H1 (cell line): ENCODE results near the gene GXYLT1. TPM values are rescaled to one million over a fixed set of nuclear protein-coding genes. Genes with fewer than 3 reads are reported as not detected.
A peak's percentile ranks its signal among the peaks of the same experiment; 100 is the strongest.

Source experiments
- CTCF ChIA-PET: fragments of 300-600 bp; sonication (Branson Sonifier 250); formaldehyde crosslinking; loops from one replicate; lab custom pipeline; 2021; ENCODE audit not compliant: partially characterized antibody; lab: Charles Lee
- POLR2A ChIA-PET: fragments of 300-600 bp; sonication (Branson Sonifier 250); formaldehyde crosslinking; loops from one replicate; lab custom pipeline; 2021; ENCODE audit warnings: inconsistent platforms; ENCODE audit not compliant: partially characterized antibody; lab: Charles Lee
- DNase-seq, 2 experiments: peaks; one replicate each; pipeline versions ENCODE4 v3.0.0 to v3.0.0-alpha.2; 2010 to 2022; ENCODE audit warnings: low spot score in 2 of 2, low read depth in 1 of 2, mixed read lengths in 1 of 2
- FAIRE-seq: peaks from 2 replicates; lab custom pipeline; 2011; peaks lifted over from hg19 to GRCh38; lab: Jason Lieb, UNC
- H2AFZ ChIP-seq: 2 replicates; pipeline ENCODE4 v1.8.1; 2012; ENCODE audit warnings: low read length, inconsistent platforms
- H2AK5ac ChIP-seq: 2 replicates; pipeline ENCODE4 v1.6.1; 2013; ENCODE audit warnings: low read depth, low read length
- H2BK120ac ChIP-seq: replicated peaks from 2 replicates; pipeline ENCODE3; 2013; ENCODE audit warnings: low read depth, low read length, inconsistent platforms
- H2BK12ac ChIP-seq: 2 replicates; pipeline ENCODE4 v1.6.1; 2013; ENCODE audit warnings: low read depth, low read length
- H2BK15ac ChIP-seq: 2 replicates; pipeline ENCODE4 v1.6.1; 2013; ENCODE audit warnings: low read length
- H2BK20ac ChIP-seq: 2 replicates; pipeline ENCODE4 v1.6.1; 2013; ENCODE audit warnings: low read length
- H2BK5ac ChIP-seq: 2 replicates; pipeline ENCODE4 v1.6.1; 2013; ENCODE audit warnings: low read depth, low read length
- H3K14ac ChIP-seq: 2 replicates; pipeline ENCODE4 v1.6.1; 2013; ENCODE audit warnings: inconsistent platforms; ENCODE audit not compliant: insufficient read length
- H3K18ac ChIP-seq: 2 replicates; pipeline ENCODE4 v1.6.1; 2013; ENCODE audit warnings: low read length; ENCODE audit errors: extremely low read depth
- H3K23ac ChIP-seq: 2 replicates; pipeline ENCODE4 v1.6.1; 2013; ENCODE audit warnings: inconsistent platforms; ENCODE audit not compliant: insufficient read length
- H3K23me2 ChIP-seq: 2 replicates; pipeline ENCODE4 v1.6.1; 2013; ENCODE audit warnings: low read depth, low read length
- H3K27ac ChIP-seq: 2 replicates; pipeline ENCODE4 v1.6.1; 2011; ENCODE audit warnings: low read depth, low read length, inconsistent platforms
- H3K27me3 ChIP-seq, 4 experiments: replicated peaks in 1 of 4; 1 replicate in 1 of 4; 2 replicates in 3 of 4; pipeline versions ENCODE4 v1.6.1 to v1.8.1; 2011 to 2013; ENCODE audit warnings: low read length in 3 of 4, mild to moderate bottlenecking in 3 of 4, inconsistent platforms in 2 of 4, mixed read lengths in 2 of 4, moderate library complexity in 1 of 4; ENCODE audit not compliant: control insufficient read depth in 3 of 4, insufficient read depth in 3 of 4; ENCODE audit errors: extremely low read depth in 1 of 4
- H3K36me3 ChIP-seq, 4 experiments: 2 replicates each; pipeline versions ENCODE4 v1.6.1 to v1.8.1; 2011 to 2013; ENCODE audit warnings: mild to moderate bottlenecking in 4 of 4, low read length in 3 of 4, moderate library complexity in 2 of 4, control low read depth in 1 of 4, inconsistent platforms in 1 of 4; ENCODE audit not compliant: insufficient read depth in 4 of 4, control insufficient read depth in 2 of 4
- H3K4ac ChIP-seq: replicated peaks from 2 replicates; pipeline ENCODE3; 2013; ENCODE audit warnings: low read length, low read depth, mixed read lengths, inconsistent platforms; ENCODE audit not compliant: insufficient read length
- H3K4me1 ChIP-seq, 4 experiments: replicated peaks in 1 of 4; 1 replicate in 1 of 4; 2 replicates in 3 of 4; pipeline versions ENCODE4 v1.6.1 to v1.8.1; 2011 to 2013; ENCODE audit warnings: low read length in 3 of 4, inconsistent platforms in 2 of 4, mixed read lengths in 1 of 4; ENCODE audit not compliant: insufficient read depth in 4 of 4, control insufficient read depth in 3 of 4
- H3K4me2 ChIP-seq, 2 experiments: 2 replicates each; pipeline versions ENCODE4 v1.6.1 to v1.8.1; 2011 to 2013; ENCODE audit warnings: low read depth in 2 of 2, low read length in 2 of 2, control low read depth in 1 of 2, inconsistent platforms in 1 of 2, mild to moderate bottlenecking in 1 of 2; ENCODE audit not compliant: insufficient read depth in 1 of 2
- H3K4me3 ChIP-seq, 4 experiments: fragments of 200-600, 300-600 bp in 1 of 4; sonication (generic), shearing (Covaris generic), sonication (Bioruptor Twin) in 1 of 4; 2 replicates each; pipeline versions ENCODE4 v1.5.1 to v1.8.1; 2011 to 2016; ENCODE audit warnings: low read length in 4 of 4, low read depth in 3 of 4, control low read depth in 2 of 4, inconsistent platforms in 2 of 4, mild to moderate bottlenecking in 2 of 4, mixed read lengths in 1 of 4, moderate library complexity in 1 of 4; ENCODE audit not compliant: insufficient read depth in 2 of 4; ENCODE audit errors: extremely low read depth in 1 of 4
- H3K56ac ChIP-seq: replicated peaks from 2 replicates; pipeline ENCODE3; 2013; ENCODE audit warnings: low read depth, mild to moderate bottlenecking, mixed read lengths, low read length, inconsistent platforms; ENCODE audit not compliant: insufficient read length
- H3K79me1 ChIP-seq: 2 replicates; pipeline ENCODE4 v1.6.1; 2013; ENCODE audit warnings: low read depth, low read length, control low read depth
- H3K79me2 ChIP-seq, 2 experiments: 2 replicates each; pipeline versions ENCODE4 v1.6.1 to v1.8.1; 2012 to 2013; ENCODE audit warnings: low read length in 2 of 2, mild to moderate bottlenecking in 2 of 2, inconsistent platforms in 1 of 2; ENCODE audit not compliant: insufficient read depth in 2 of 2, control insufficient read depth in 1 of 2
- H3K9ac ChIP-seq, 4 experiments: replicated peaks in 1 of 4; 1 replicate in 1 of 4; 2 replicates in 3 of 4; pipeline versions ENCODE4 v1.6.1 to v1.8.1; 2011 to 2013; ENCODE audit warnings: low read depth in 3 of 4, low read length in 3 of 4, control low read depth in 2 of 4, mild to moderate bottlenecking in 2 of 4, moderate library complexity in 2 of 4, inconsistent platforms in 1 of 4; ENCODE audit errors: extremely low read depth in 1 of 4
- H3K9me3 ChIP-seq, 2 experiments: 2 replicates each; pipeline versions ENCODE4 v1.6.1 to v1.8.1; 2012 to 2013; ENCODE audit warnings: mild to moderate bottlenecking in 2 of 2, moderate library complexity in 2 of 2, control low read depth in 1 of 2, inconsistent platforms in 1 of 2, low read depth in 1 of 2, low read length in 1 of 2, mixed read lengths in 1 of 2; ENCODE audit not compliant: insufficient read depth in 2 of 2
- H4K20me1 ChIP-seq, 2 experiments: replicated peaks in 1 of 2; 2 replicates each; pipeline versions ENCODE3 to v1.8.1; 2011 to 2013; ENCODE audit warnings: inconsistent platforms in 2 of 2, low read length in 2 of 2, mild to moderate bottlenecking in 1 of 2; ENCODE audit not compliant: insufficient read depth in 2 of 2, control insufficient read depth in 1 of 2
- H4K5ac ChIP-seq: 2 replicates; pipeline ENCODE4 v1.6.1; 2013; ENCODE audit warnings: low read length, low read depth, mixed read lengths, inconsistent platforms; ENCODE audit not compliant: insufficient read length
- H4K8ac ChIP-seq: 2 replicates; pipeline ENCODE4 v1.8.0; 2013; ENCODE audit warnings: mild to moderate bottlenecking, moderate library complexity, low read length, inconsistent platforms; ENCODE audit not compliant: insufficient read depth; ENCODE audit errors: extremely low read depth
- H4K91ac ChIP-seq: replicated peaks from 2 replicates; pipeline ENCODE3; 2013; ENCODE audit warnings: low read length, mixed read lengths, inconsistent platforms; ENCODE audit not compliant: insufficient read length
- CHD2 ChIP-seq: IDR thresholded peaks from 2 replicates; pipeline ENCODE4 v1.6.1; 2012; ENCODE audit warnings: low read length, improper control_type of control experiment
- CREB1 ChIP-seq: IDR thresholded peaks from 2 replicates; pipeline ENCODE4 v1.6.1; 2012; ENCODE audit warnings: inconsistent platforms
- EGR1 ChIP-seq: IDR thresholded peaks from 2 replicates; pipeline ENCODE4 v1.6.1; 2011; ENCODE audit warnings: low read depth, low read length, borderline replicate concordance
- JUND ChIP-seq: IDR thresholded peaks from 2 replicates; pipeline ENCODE4 v1.6.1; 2011; ENCODE audit warnings: mild to moderate bottlenecking, improper control_type of control experiment, low read length
- SP2 ChIP-seq: IDR thresholded peaks from 2 replicates; pipeline ENCODE4 v1.6.1; 2012; ENCODE audit warnings: mild to moderate bottlenecking, low read length, inconsistent platforms
- TAF1 ChIP-seq: IDR thresholded peaks from 2 replicates; pipeline ENCODE4 v1.6.1; 2011; ENCODE audit warnings: mild to moderate bottlenecking, low read depth, low read length
- ZNF274 ChIP-seq: IDR thresholded peaks from 2 replicates; pipeline ENCODE4 v1.7.0; 2012; ENCODE audit warnings: low read length, borderline replicate concordance; ENCODE audit errors: extremely low read depth
- WGBS, 2 experiments: shearing (Covaris generic) in 1 of 2; methylation state at CpG; one replicate each; pipeline versions ENCODE4 v1.1.6 to v1.1.7; 2013 to 2015; ENCODE audit warnings: low lambda C conversion rate in 2 of 2, mixed read lengths in 2 of 2, inconsistent platforms in 1 of 2, low coverage in 1 of 2, missing lambda C conversion rate in 1 of 2; ENCODE audit not compliant: insufficient replicate concordance in 2 of 2, insufficient coverage in 1 of 2, insufficient read length in 1 of 2; ENCODE audit errors: extremely low coverage in 1 of 2, missing lambda C conversion rate in 1 of 2; 5-methylcytosine and 5-hydroxymethylcytosine counted together
- polyA plus RNA-seq, 7 experiments: library from polyadenylated mRNA; depleted of rRNA in 3 of 7; stranded (reverse) in 5 of 7; unstranded in 2 of 7; fragments of >200 nt in 5 of 7; fragments of 200-250 nt in 2 of 7; gene quantifications; 1 replicate in 5 of 7; 2 replicates in 1 of 7; 4 replicates in 1 of 7; pipeline versions ENCODE4 v1.2.1 to v1.2.3, GENCODE V29; 2011 to 2013; ENCODE audit warnings: missing spikeins in 2 of 7, mixed read lengths in 2 of 7
- total RNA-seq: library from RNA; stranded (reverse); fragmentation: NEBNext Ultra II Directional; extraction: Animal tissue kit (Norgen Biotek cat#: 25700); gene quantifications from 2 replicates; pipeline ENCODE4 v1.2.1, GENCODE V29; 2021

GXYLT1 gene
- total and polyA plus RNA-seq, 2 of the 8 experiments (the other 6 are each of a cell fraction or from before 2014, with no cell fraction given) = 3.1 to 10.7 TPM

DNA sequence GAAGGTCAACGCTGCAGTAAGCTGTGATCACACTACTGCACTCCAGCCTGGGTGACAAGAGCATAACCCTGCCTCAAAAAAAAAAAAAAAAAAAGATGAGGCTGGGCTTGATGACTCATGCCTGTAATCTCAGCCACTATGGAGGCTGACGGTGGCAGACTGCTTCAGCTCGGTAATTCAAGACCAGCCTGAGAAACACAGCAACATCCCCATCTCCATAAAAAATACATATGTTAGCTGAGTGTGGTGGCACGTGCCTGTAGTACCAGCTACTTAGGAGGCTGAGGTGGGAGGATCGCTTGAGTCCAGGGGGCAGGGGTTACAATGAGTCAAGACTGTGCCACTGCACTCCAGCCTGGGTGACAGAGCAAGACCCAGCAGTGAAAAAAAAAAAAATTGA, 50.4 kb downstream of the GXYLT1 start:
- ChIA-PET CTCF (interaction anchor here (0.5 to 0.6 kb wide), 2 partner anchors 901 to 1153 kb away, joined by 3 read pairs; no protein-coding TSS in a partner anchor), POLR2A (no interaction called here)
- H3K9ac ChIP-seq = no peak overlapping the region
- DNase-seq = no peak
- no peak for TF ChIP-seq TAF1
- TF ChIP-seq JUND = peak; percentile 57
- no peak for TF ChIP-seq CREB1
- no peak for TF ChIP-seq CHD2
- TF ChIP-seq SP2 = no peak
- no peak for TF ChIP-seq ZNF274
- TF ChIP-seq EGR1 = no peak
- peaks cover 0 to 3% (median 0%) of the 10 kb centered on the region in 4 experiments; a peak in 1 of 7 replicates for H3K4me1 ChIP-seq
- H3K4me3 ChIP-seq = no peak overlapping the region
- WGBS, 2 experiments = 86% methylated on average over 4 of the region's 5 CpGs; no CpG with 5 or more reads in 1 of the 2 experiments
- H2AFZ ChIP-seq = no peak overlapping the region
- no peaks in the 10 kb centered on the region for H3K36me3 ChIP-seq
- no peak overlapping the region for H3K14ac ChIP-seq
- H2BK5ac ChIP-seq = no peak overlapping the region
- no peak overlapping the region for H3K56ac ChIP-seq
- no peak overlapping the region for H4K91ac ChIP-seq
- no peak overlapping the region for H2BK20ac ChIP-seq
- no peak overlapping the region for H3K4ac ChIP-seq
- H2AK5ac ChIP-seq = no peak overlapping the region
- no peaks in the 10 kb centered on the region for H3K9me3 ChIP-seq
- no peak overlapping the region for H4K5ac ChIP-seq
- no peak overlapping the region for H4K8ac ChIP-seq
- no peak overlapping the region for H2BK12ac ChIP-seq
- no peaks in the 10 kb centered on the region for H3K79me1 ChIP-seq
- no peak for FAIRE-seq
- H4K20me1 ChIP-seq = no peaks in the 10 kb centered on the region
- H2BK15ac ChIP-seq = no peak overlapping the region
- H3K23me2 ChIP-seq = no peaks in the 10 kb centered on the region
- H3K4me2 ChIP-seq = no peak overlapping the region
- no peak overlapping the region for H3K27ac ChIP-seq
- H3K79me2 ChIP-seq = no peaks in the 10 kb centered on the region
- no peak overlapping the region for H2BK120ac ChIP-seq
- H3K18ac ChIP-seq = no peak overlapping the region
- H3K23ac ChIP-seq = no peak overlapping the region
- no peaks in the 10 kb centered on the region for H3K27me3 ChIP-seq
